ENCODE measurements around the gene YIPF5.

Gene YIPF5

DNA sequence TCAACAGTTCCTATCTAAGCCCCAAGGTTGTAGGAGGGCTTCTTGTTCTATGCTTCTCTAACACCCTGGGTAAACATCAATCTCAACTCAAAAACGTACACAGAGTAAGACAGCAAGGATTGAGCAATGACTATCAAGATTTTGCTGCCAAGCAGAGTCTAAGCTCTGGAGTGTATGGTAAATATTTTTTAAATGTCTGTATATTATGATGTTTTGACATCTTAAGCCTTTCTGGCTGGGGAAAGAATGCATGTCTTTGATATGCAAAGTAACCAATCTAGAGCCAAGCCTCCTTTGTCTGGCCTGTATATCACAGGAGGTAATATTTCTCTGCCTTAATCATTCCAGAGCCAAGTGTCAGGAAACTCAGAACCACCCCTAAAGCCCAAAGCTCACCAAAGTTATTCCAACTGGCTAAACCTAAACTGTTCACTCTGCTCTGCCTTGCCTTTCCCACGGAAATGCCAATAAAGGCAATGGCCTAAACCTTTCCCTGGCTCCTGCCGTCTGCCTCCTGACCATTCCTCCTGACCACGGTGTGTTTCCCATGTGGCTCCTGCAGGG, 45.2 kb downstream of the YIPF5 start:
- DNase-seq (ENCODE audit: low spot score), result no peak

DNA sequence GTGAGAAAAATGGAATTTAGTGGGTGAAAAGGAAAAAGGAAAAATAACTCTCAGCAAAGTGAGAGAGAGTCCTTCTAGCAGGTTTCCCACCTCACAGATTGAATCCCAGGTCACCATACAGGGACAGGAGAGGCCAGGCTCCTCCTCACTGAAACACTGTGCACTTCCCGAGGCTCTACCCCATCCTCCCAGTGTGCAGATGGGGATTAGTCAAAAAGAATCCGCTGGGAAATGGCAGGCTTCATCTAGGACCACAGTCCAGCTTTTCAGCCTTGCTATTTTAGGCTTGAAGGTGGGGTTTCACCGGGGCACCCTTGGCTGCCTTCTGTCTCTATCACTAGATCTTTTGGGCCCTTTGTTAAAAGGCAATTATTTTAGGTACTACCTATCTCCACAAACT, 47.8 kb downstream of the YIPF5 start:
- no peak for DNase-seq (ENCODE audit: low spot score)

DNA sequence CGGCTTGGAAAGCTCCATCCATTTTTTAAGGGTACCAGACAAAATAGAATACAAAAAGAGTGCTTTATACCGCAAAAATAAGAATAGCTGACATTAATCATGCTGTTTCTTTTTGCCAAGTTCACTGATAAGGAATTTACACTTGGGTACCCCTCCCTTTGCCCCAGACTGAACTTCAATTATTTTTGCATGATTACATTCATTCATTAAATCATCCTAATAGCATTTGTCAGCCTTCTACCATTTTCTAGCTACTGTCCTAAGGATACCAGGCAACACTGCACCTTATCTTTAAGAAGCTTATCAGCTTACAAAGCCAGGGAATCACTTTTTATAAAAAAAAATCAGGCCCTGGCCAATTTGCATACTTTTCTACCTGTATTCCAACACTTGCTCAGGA, 48.4 kb downstream of the YIPF5 start:
- no peak for DNase-seq (ENCODE audit: low spot score)

DNA sequence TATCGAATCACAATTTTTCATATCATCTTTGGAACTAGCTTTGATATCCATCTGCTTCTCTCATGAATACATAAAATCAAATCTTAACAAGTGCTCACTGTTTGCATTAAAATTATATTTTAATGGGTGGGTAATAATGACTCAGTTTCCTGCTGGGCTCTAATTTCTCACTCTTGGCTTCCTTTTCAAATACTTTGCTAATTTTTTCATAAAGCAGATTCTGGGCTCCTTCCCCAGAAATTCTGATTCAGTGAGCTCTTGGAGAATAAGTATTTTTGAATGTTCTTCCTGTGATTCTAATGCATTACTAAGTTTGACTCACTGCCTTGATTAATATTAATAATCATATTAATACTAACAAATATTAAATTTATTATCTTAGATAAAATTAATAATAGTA, 48.9 kb downstream of the YIPF5 start:
- no peak for DNase-seq (ENCODE audit: low spot score)

DNA sequence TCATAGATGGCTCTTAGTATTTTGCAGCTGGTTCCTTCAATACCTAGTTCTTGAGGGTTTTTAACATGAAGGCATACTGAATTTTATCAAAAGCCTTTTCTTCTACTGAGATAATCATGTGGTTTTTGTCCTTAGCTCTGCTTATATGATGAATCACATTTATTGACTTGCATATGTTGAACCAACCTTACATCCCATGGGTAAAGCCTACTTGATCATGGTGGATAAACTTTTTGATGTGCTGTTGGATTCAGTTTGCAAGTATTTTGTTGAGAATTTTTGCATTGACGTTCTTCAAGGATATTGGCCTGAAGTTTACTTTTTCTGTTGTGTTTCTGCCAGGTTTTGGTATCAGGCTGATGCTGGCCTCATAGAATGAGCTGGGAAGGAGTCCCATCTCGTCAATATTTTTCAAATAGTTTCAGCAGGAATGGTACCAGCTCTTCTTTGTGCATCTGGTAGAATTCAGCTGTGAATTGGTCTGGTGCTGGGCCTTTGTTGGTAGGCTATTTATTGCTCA, 49.7 kb downstream of the YIPF5 start:
- no peak for DNase-seq (ENCODE audit: low spot score)

DNA sequence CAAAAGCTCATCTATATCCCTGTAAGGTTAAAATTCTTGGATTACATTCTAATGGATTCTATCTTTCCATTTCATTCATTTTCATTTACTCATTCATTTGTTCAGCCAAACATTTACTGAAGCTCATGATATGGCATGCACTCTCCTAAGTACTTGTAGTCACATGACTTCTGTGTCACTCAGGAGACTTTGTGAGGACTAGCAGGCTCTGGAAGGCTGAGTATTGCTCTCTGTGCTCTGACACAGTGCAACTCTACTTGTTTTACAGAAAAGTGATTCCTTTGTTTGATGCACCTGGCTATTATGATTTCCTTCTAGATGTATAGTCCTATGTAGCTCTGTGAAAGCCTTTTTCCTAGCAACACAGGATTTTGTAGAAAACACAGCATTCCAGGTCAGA, 53.0 kb downstream of the YIPF5 start:
- DNase-seq (ENCODE audit: low spot score), result no peak

DNA sequence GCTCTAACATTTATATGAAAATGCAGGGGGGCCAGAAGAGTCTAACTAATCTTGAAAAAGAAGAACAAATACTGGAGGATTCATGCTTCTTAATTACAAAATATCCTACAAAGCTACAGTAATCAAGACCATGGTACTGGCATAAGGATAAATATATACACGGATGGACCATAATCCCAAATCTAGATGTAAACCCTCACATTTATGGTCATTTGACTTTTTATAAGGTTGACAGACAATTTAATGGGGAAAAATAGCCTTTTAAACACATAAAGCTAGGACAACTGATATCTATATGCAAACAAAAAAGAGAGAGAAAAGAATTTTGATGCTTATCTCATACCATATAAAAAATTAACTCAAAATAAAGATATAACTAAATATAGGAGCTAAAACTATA, 55.9 kb downstream of the YIPF5 start:
- DNase-seq (ENCODE audit: low spot score), result no peak

Measured in putamen (tissue), 1 donor.